Trophoblast cell (in vitro differentiated cells and primary cell): Measurements from ENCODE around the gene CHMP2B.

Source experiments
- DNase-seq, 2 donors: peaks; one replicate each; pipeline ENCODE4 v3.0.0-alpha.2; 2016
- H2AFZ ChIP-seq: 2 replicates; pipeline ENCODE4 v1.6.1; 2013; ENCODE audit warnings: low read length, moderate library complexity, mild to moderate bottlenecking; ENCODE audit not compliant: insufficient read depth, poor library complexity
- H2AK5ac ChIP-seq: 2 replicates; pipeline ENCODE4 v1.6.1; 2013; ENCODE audit warnings: mild to moderate bottlenecking, low read length
- H2BK120ac ChIP-seq: 2 replicates; pipeline ENCODE4 v1.6.1; 2013; ENCODE audit warnings: low read length, mild to moderate bottlenecking, moderate library complexity; ENCODE audit not compliant: insufficient read depth, poor library complexity
- H2BK12ac ChIP-seq: 2 replicates; pipeline ENCODE4 v1.6.1; 2013; ENCODE audit warnings: mild to moderate bottlenecking, low read length, moderate library complexity
- H2BK5ac ChIP-seq: 2 replicates; pipeline ENCODE4 v1.6.1; 2013; ENCODE audit warnings: low read length, low read depth, moderate library complexity, mild to moderate bottlenecking; ENCODE audit not compliant: poor library complexity
- H3K14ac ChIP-seq: 2 replicates; pipeline ENCODE4 v1.6.1; 2013; ENCODE audit warnings: mild to moderate bottlenecking, low read length
- H3K18ac ChIP-seq: 2 replicates; pipeline ENCODE4 v1.6.1; 2013; ENCODE audit warnings: mild to moderate bottlenecking, low read length
- H3K23ac ChIP-seq: 2 replicates; pipeline ENCODE4 v1.6.1; 2013; ENCODE audit warnings: low read length
- H3K27ac ChIP-seq: 2 replicates; pipeline ENCODE4 v1.5.1; 2013; ENCODE audit warnings: low read depth, mild to moderate bottlenecking, inconsistent platforms, low read length, moderate library complexity
- H3K27me3 ChIP-seq: 2 replicates; pipeline ENCODE4 v1.6.1; 2013; ENCODE audit warnings: inconsistent platforms, mild to moderate bottlenecking, low read length, moderate library complexity; ENCODE audit not compliant: insufficient read depth
- H3K36me3 ChIP-seq, 2 experiments: 1 replicate in 1 of 2; 2 replicates in 1 of 2; pipeline ENCODE4 v1.6.1; 2013; ENCODE audit warnings: low read length in 2 of 2, mild to moderate bottlenecking in 2 of 2, moderate library complexity in 1 of 2; ENCODE audit not compliant: insufficient read depth in 2 of 2, control insufficient read depth in 1 of 2
- H3K4ac ChIP-seq: 2 replicates; pipeline ENCODE4 v1.6.1; 2013; ENCODE audit warnings: low read depth, mild to moderate bottlenecking, low read length, moderate library complexity
- H3K4me1 ChIP-seq, 2 experiments: 1 replicate in 1 of 2; 2 replicates in 1 of 2; pipeline ENCODE4 v1.6.1; 2013; ENCODE audit warnings: low read length in 2 of 2, mild to moderate bottlenecking in 2 of 2, moderate library complexity in 1 of 2; ENCODE audit not compliant: insufficient read depth in 2 of 2, control insufficient read depth in 1 of 2
- H3K4me2 ChIP-seq: 2 replicates; pipeline ENCODE4 v1.6.1; 2013; ENCODE audit warnings: inconsistent platforms, mild to moderate bottlenecking, low read length, moderate library complexity
- H3K4me3 ChIP-seq: 2 replicates; pipeline ENCODE4 v1.5.1; 2013; ENCODE audit warnings: mild to moderate bottlenecking, low read depth, low read length, inconsistent platforms
- H3K79me1 ChIP-seq: one replicate; pipeline ENCODE4 v1.6.1; 2013; ENCODE audit warnings: low read length
- H3K79me2 ChIP-seq: 2 replicates; pipeline ENCODE4 v1.6.1; 2013; ENCODE audit warnings: low read length, mild to moderate bottlenecking; ENCODE audit not compliant: control insufficient read depth, insufficient read depth, poor library complexity
- H3K9ac ChIP-seq: 2 replicates; pipeline ENCODE4 v1.6.1; 2013; ENCODE audit warnings: mild to moderate bottlenecking, low read length
- H3K9me3 ChIP-seq: 2 replicates; pipeline ENCODE4 v1.6.1; 2013; ENCODE audit warnings: low read depth, mild to moderate bottlenecking, control low read depth, inconsistent platforms, low read length; ENCODE audit not compliant: insufficient read depth
- H4K12ac ChIP-seq: 2 replicates; pipeline ENCODE4 v1.6.1; 2013; ENCODE audit warnings: low read depth, mild to moderate bottlenecking, low read length, moderate library complexity
- H4K8ac ChIP-seq: 2 replicates; pipeline ENCODE4 v1.6.1; 2013; ENCODE audit warnings: low read depth, mild to moderate bottlenecking, low read length, moderate library complexity
- H4K91ac ChIP-seq: one replicate; pipeline ENCODE4 v1.6.1; 2013; ENCODE audit warnings: low read depth, mild to moderate bottlenecking, low read length, moderate library complexity
- WGBS: extraction: QIAGEN DNeasy Blood & Tissue Kit; methylation state at CpG from one replicate; pipeline ENCODE4 v1.1.7; 2013; ENCODE audit warnings: missing lambda C conversion rate; ENCODE audit not compliant: insufficient read length, insufficient coverage; ENCODE audit errors: extremely low coverage; 5-methylcytosine and 5-hydroxymethylcytosine counted together

Gene CHMP2B

GRCh38 chr3:87207460-87207859 is 19.6 kb upstream of the CHMP2B start:
- Histone ChIP-seq H3K4ac (no peak overlapping the region), H3K79me2 (no peaks in the 10 kb centered on the region), H2BK120ac (no peak overlapping the region), H3K36me3 (no peaks in the 10 kb centered on the region), H3K23ac (no peak overlapping the region), H3K4me3 (no peak overlapping the region), H4K12ac (no peak overlapping the region), H2BK12ac (no peak overlapping the region), H3K27ac (no peak overlapping the region), H3K9me3 (no peaks in the 10 kb centered on the region), H3K27me3 (no peaks in the 10 kb centered on the region), H3K79me1 (no peaks in the 10 kb centered on the region), H3K9ac (no peak overlapping the region), H2BK5ac (no peak overlapping the region), H4K8ac (no peak overlapping the region), H4K91ac (no peak overlapping the region), H2AK5ac (no peak overlapping the region), H3K4me1 (no peaks in the 10 kb centered on the region), H3K4me2 (no peak overlapping the region), H2AFZ (no peak overlapping the region), H3K14ac (no peak overlapping the region), H3K18ac (no peak overlapping the region)
- no peak for DNase-seq
- no CpG with 5 or more reads among the region's 1 CpG for WGBS

GRCh38 chr3:87209111-87209510 is 18.0 kb upstream of the CHMP2B start:
- H3K23ac ChIP-seq: no peak overlapping the region
- no peak overlapping the region for H3K27ac ChIP-seq
- H2BK120ac ChIP-seq: no peak overlapping the region
- no peak overlapping the region for H3K4me3 ChIP-seq
- no peaks in the 10 kb centered on the region for H3K27me3 ChIP-seq
- no peaks in the 10 kb centered on the region for H3K79me1 ChIP-seq
- H2AK5ac ChIP-seq: no peak overlapping the region
- no peaks in the 10 kb centered on the region for H3K4me1 ChIP-seq
- no peak overlapping the region for H4K12ac ChIP-seq
- H3K14ac ChIP-seq: no peak overlapping the region
- H4K91ac ChIP-seq: no peak overlapping the region
- no peak overlapping the region for H2BK12ac ChIP-seq
- H2BK5ac ChIP-seq: no peak overlapping the region
- no peaks in the 10 kb centered on the region for H3K36me3 ChIP-seq
- no CpG with 5 or more reads among the region's 2 CpGs for WGBS
- no peak overlapping the region for H3K4ac ChIP-seq
- no peak overlapping the region for H3K9ac ChIP-seq
- no peaks in the 10 kb centered on the region for H3K9me3 ChIP-seq
- no peak for DNase-seq
- H3K4me2 ChIP-seq: no peak overlapping the region
- no peaks in the 10 kb centered on the region for H3K79me2 ChIP-seq
- no peak overlapping the region for H4K8ac ChIP-seq
- no peak overlapping the region for H3K18ac ChIP-seq
- H2AFZ ChIP-seq: no peak overlapping the region

GRCh38 chr3:87218560-87218959 is 8.5 kb upstream of the CHMP2B start:
- Histone ChIP-seq H2BK12ac (no peak overlapping the region), H3K4me1 (no peaks in the 10 kb centered on the region), H3K4me2 (no peak overlapping the region), H3K4me3 (no peak overlapping the region), H4K8ac (no peak overlapping the region), H2AK5ac (no peak overlapping the region), H3K27ac (no peak overlapping the region), H3K79me1 (no peaks in the 10 kb centered on the region), H3K36me3 (no peaks in the 10 kb centered on the region), H3K4ac (no peak overlapping the region), H3K18ac (no peak overlapping the region), H3K79me2 (no peaks in the 10 kb centered on the region), H3K27me3 (no peaks in the 10 kb centered on the region), H4K12ac (no peak overlapping the region), H4K91ac (no peak overlapping the region), H3K9me3 (no peaks in the 10 kb centered on the region), H2AFZ (no peak overlapping the region), H2BK120ac (no peak overlapping the region), H3K14ac (no peak overlapping the region), H3K9ac (no peak overlapping the region), H2BK5ac (no peak overlapping the region), H3K23ac (no peak overlapping the region)
- no peak for DNase-seq
- WGBS: no CpG with 5 or more reads among the region's 1 CpG

- WGBS: no CpG with 5 or more reads among the region's 2 CpGs
- Histone ChIP-seq H3K79me1 (no peaks in the 10 kb centered on the region), H4K8ac (no peak overlapping the region)
Observed at GRCh38 chr3:87219611-87220010, 7.5 kb upstream of the CHMP2B start.

More at GRCh38 chr3:87219611-87220010, 7.5 kb upstream of the CHMP2B start:
- Histone ChIP-seq H3K27me3 (no peaks in the 10 kb centered on the region), H4K12ac (no peak overlapping the region), H3K9ac (no peak overlapping the region), H3K79me2 (no peaks in the 10 kb centered on the region), H3K27ac (no peak overlapping the region), H2AK5ac (no peak overlapping the region), H2BK12ac (no peak overlapping the region), H3K36me3 (no peaks in the 10 kb centered on the region), H3K23ac (no peak overlapping the region), H4K91ac (no peak overlapping the region), H3K4me2 (no peak overlapping the region), H3K18ac (no peak overlapping the region), H3K4ac (no peak overlapping the region), H3K4me1 (no peaks in the 10 kb centered on the region), H2AFZ (no peak overlapping the region), H3K14ac (no peak overlapping the region), H2BK5ac (no peak overlapping the region), H2BK120ac (no peak overlapping the region), H3K4me3 (no peak overlapping the region), H3K9me3 (no peaks in the 10 kb centered on the region)
- DNase-seq: no peak
